WTC11 (cell line): ENCODE measurements around the gene MBIP. TPM values are rescaled to one million over a fixed set of nuclear protein-coding genes. Genes with fewer than 3 reads are reported as not detected.

ENCODE experiments used
- ATAC-seq: fragments of 200-7000 bp; cut with Tn5 transposase; 2 replicates; pipeline ENCODE4 v1.10.0; 2021; ENCODE audit warnings: mild to moderate bottlenecking, moderate library complexity
- CTCF ChIA-PET: fragments of 300-600 bp; sonication (Branson Sonifier 250); formaldehyde crosslinking; loops from one replicate; lab custom pipeline; 2021; ENCODE audit warnings: antibody characterized with exemption; lab: Charles Lee
- POLR2A ChIA-PET: fragments of 350-600 bp; sonication (Branson Sonifier 250); formaldehyde crosslinking; loops from one replicate; lab custom pipeline; 2021; ENCODE audit warnings: antibody characterized with exemption; lab: Charles Lee
- DNase-seq: peaks from one replicate; pipeline ENCODE4 v3.0.0; 2021; ENCODE audit warnings: low spot score
- H3K27ac Mint-ChIP-seq: 2 replicates; pipeline ENCODE4 v1.8.0; 2021; ENCODE audit warnings: mixed read lengths
- H3K27me3 Mint-ChIP-seq: 2 replicates; pipeline ENCODE4 v1.8.0; 2021; ENCODE audit warnings: low read depth, mild to moderate bottlenecking, moderate library complexity, mixed read lengths
- H3K36me3 Mint-ChIP-seq: 2 replicates; pipeline ENCODE4 v1.8.0; 2021; ENCODE audit warnings: mixed read lengths
- H3K4me1 Mint-ChIP-seq: 2 replicates; pipeline ENCODE4 v1.8.0; 2022; ENCODE audit warnings: mixed read lengths
- H3K4me3 Mint-ChIP-seq: 2 replicates; pipeline ENCODE4 v1.8.0; 2021; ENCODE audit warnings: mild to moderate bottlenecking, moderate library complexity, mixed read lengths
- H3K9me3 Mint-ChIP-seq: 2 replicates; pipeline ENCODE4 v1.8.0; 2021; ENCODE audit warnings: mixed read lengths
- EMX1 ChIP-seq: fragments of 250-450 bp; sonication (Bioruptor Pico); IDR thresholded peaks from 2 replicates; pipeline ENCODE4 v1.8.0; 2021; ENCODE audit warnings: mild to moderate bottlenecking
- FOXK1 ChIP-seq: sonication (generic); formaldehyde crosslinking; IDR thresholded peaks from 2 replicates; pipeline ENCODE4 v1.8.0; 2022; ENCODE audit warnings: mild to moderate bottlenecking, moderate library complexity, missing genetic modification reagents
- FOXP1 ChIP-seq: sonication (generic); formaldehyde crosslinking; IDR thresholded peaks from 2 replicates; pipeline ENCODE4 v1.8.0; 2022; ENCODE audit warnings: missing genetic modification reagents, mild to moderate bottlenecking, moderate library complexity, borderline replicate concordance
- GABPB1 ChIP-seq: sonication (generic); formaldehyde crosslinking; IDR thresholded peaks from 2 replicates; pipeline ENCODE4 v1.8.1; 2023; ENCODE audit warnings: mild to moderate bottlenecking, missing genetic modification reagents
- GTF2I ChIP-seq: fragments of 250-450 bp; sonication (Bioruptor Pico); conservative IDR thresholded peaks from 2 replicates; pipeline ENCODE4 v1.4.0; 2021; ENCODE audit warnings: mild to moderate bottlenecking
- NFATC4 ChIP-seq: fragments of 250-450 bp; sonication (Bioruptor Pico); IDR thresholded peaks from 2 replicates; pipeline ENCODE4 v1.9.0; 2021; ENCODE audit warnings: mild to moderate bottlenecking
- NR1H2 ChIP-seq: sonication (generic); formaldehyde crosslinking; IDR thresholded peaks from 2 replicates; pipeline ENCODE4 v1.9.0; 2021; ENCODE audit warnings: mild to moderate bottlenecking, moderate library complexity, missing genetic modification reagents
- RORB ChIP-seq: fragments of 250-450 bp; sonication (Bioruptor Pico); IDR thresholded peaks from 2 replicates; pipeline ENCODE4 v1.9.0; 2021; ENCODE audit warnings: mild to moderate bottlenecking
- SP1 ChIP-seq: sonication (generic); formaldehyde crosslinking; conservative IDR thresholded peaks from 2 replicates; pipeline ENCODE4 v1.8.1; 2022; ENCODE audit warnings: missing genetic modification reagents
- TEAD4 ChIP-seq: sonication (generic); formaldehyde crosslinking; IDR thresholded peaks from 2 replicates; pipeline ENCODE4 v1.8.0; 2022; ENCODE audit warnings: mild to moderate bottlenecking, missing genetic modification reagents
- ZBTB21 ChIP-seq: sonication (generic); formaldehyde crosslinking; IDR thresholded peaks from 2 replicates; pipeline ENCODE4 v1.8.1; 2023; ENCODE audit warnings: mild to moderate bottlenecking, missing genetic modification reagents, borderline replicate concordance
- ZNF138 ChIP-seq: sonication (generic); formaldehyde crosslinking; conservative IDR thresholded peaks from 2 replicates; pipeline ENCODE4 v1.8.1; 2022; ENCODE audit warnings: mild to moderate bottlenecking, moderate library complexity, missing genetic modification reagents
- ZNF232 ChIP-seq: sonication (generic); formaldehyde crosslinking; IDR thresholded peaks from 2 replicates; pipeline ENCODE4 v1.8.0; 2022; ENCODE audit warnings: mild to moderate bottlenecking, missing genetic modification reagents
- ZNF263 ChIP-seq: sonication (generic); formaldehyde crosslinking; IDR thresholded peaks from 2 replicates; pipeline ENCODE4 v1.8.1; 2022; ENCODE audit warnings: low read depth, mild to moderate bottlenecking, moderate library complexity, missing genetic modification reagents
- total RNA-seq: library from RNA; stranded (reverse); gene quantifications from 3 replicates; pipeline ENCODE4 v1.2.3, GENCODE V29; 2021
- TF ChIP-seq, protein P1 (sequence below): fragments of 250-450 bp; sonication (Bioruptor Pico); conservative IDR thresholded peaks from 2 replicates; pipeline ENCODE4 v1.9.0; 2021; ENCODE audit warnings: mild to moderate bottlenecking
- TF ChIP-seq, protein P2 (sequence below): sonication (generic); formaldehyde crosslinking; IDR thresholded peaks from 2 replicates; pipeline ENCODE4 v1.8.0; 2022; ENCODE audit warnings: missing genetic modification reagents
- TF ChIP-seq, protein P3 (sequence below): fragments of 200-600 bp; IDR thresholded peaks from 2 replicates; pipeline ENCODE4 v1.8.0; 2022; ENCODE audit warnings: antibody characterized with exemption
- TF ChIP-seq, protein P4 (sequence below): sonication (generic); formaldehyde crosslinking; IDR thresholded peaks from 2 replicates; pipeline ENCODE4 v1.8.0; 2022; ENCODE audit warnings: mild to moderate bottlenecking, missing genetic modification reagents
- TF ChIP-seq, protein P5 (sequence below): sonication (generic); formaldehyde crosslinking; IDR thresholded peaks from 2 replicates; pipeline ENCODE4 v1.8.1; 2022; ENCODE audit warnings: missing genetic modification reagents, borderline replicate concordance
- TF ChIP-seq, protein P6 (sequence below): sonication (generic); formaldehyde crosslinking; IDR thresholded peaks from 2 replicates; pipeline ENCODE4 v1.8.1; 2023; ENCODE audit warnings: mild to moderate bottlenecking, missing genetic modification reagents, moderate library complexity

The MBIP gene
- total RNA-seq, 1 experiment from 2014 or later, result 18.4 TPM

DNA sequence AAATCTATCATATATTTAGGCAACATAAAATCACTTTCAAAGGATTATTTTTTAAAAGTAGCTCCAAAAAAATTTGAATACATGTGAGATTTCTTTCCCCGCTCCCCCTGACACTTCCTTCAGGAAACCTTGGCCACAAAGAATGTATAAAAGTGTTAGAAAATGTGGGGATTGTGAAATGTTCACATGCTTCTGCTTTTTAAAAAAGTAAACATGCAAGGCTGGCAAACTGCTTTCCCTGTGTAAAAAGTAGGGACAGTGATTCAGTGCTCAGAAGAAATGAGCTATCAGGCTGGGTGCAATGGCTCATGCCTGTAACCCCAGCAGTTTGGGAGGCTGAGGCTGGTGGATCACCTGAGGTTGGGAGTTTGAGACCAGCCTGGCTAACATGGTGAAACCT is 26.6 kb downstream of the MBIP start:
- no peak for DNase-seq
- CTCF ChIA-PET, result interaction anchor here (0.7 to 1.3 kb wide), 3 partner anchors 80 to 224 kb away, joined by 3 to 6 read pairs (median 4); no protein-coding TSS in a partner anchor
- Mint-ChIP-seq H3K9me3 (no peaks in the 10 kb centered on the region), H3K27me3 (no peaks in the 10 kb centered on the region), H3K4me3 (no peak overlapping the region), H3K4me1 (peaks cover 20% of the 10 kb centered on the region), H3K27ac (no peak overlapping the region), H3K36me3 (peaks cover 21% of the 10 kb centered on the region)
- POLR2A ChIA-PET, result no interaction called here
- ATAC-seq, result no peak
- no peak for TF ChIP-seq ZNF138
- TF ChIP-seq ZNF263 (CRISPR knock-in tag), result no peak
- TF ChIP-seq EMX1 (CRISPR knock-in tag), result no peak
- no peak for TF ChIP-seq ZBTB21 (CRISPR knock-in tag)
- no peak for TF ChIP-seq NR1H2
- no peak for TF ChIP-seq RORB
- no peak for TF ChIP-seq SP1
- no peak for TF ChIP-seq FOXP1
- TF ChIP-seq, protein P1, sequence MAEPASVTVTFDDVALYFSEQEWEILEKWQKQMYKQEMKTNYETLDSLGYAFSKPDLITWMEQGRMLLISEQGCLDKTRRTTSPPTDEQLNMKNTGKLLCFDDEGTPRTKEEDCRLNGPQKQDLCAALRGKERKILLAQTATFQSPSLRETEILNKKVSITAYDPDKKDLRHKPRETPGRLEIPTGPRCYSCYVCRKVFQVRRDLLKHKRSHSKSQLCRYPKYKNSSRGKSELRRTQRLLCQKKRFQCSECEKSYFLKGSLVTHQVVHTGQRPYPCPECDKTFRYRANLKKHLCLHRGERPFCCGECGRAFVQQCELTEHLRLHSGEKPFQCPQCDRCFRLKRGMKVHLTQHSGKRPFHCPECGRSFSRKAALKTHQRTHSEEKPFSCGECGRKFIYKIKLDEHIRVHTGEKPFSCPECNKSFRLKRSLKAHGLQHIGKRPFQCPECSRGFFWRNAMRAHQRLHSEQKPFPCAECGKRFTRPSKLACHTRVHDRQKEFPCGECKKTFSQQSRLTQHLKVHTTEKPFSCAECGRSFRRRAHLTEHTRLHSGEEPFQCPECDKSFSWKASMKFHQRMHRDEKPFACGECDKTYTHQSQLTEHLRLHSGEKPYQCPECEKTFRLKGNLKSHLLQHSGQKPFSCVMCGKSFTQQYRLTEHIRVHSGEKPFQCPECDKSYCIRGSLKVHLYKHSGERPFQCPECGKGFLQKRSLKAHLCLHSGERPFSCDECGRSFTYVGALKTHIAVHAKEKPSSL (CRISPR knock-in tag), result no peak
- TF ChIP-seq GTF2I (CRISPR knock-in tag), result no peak

DNA sequence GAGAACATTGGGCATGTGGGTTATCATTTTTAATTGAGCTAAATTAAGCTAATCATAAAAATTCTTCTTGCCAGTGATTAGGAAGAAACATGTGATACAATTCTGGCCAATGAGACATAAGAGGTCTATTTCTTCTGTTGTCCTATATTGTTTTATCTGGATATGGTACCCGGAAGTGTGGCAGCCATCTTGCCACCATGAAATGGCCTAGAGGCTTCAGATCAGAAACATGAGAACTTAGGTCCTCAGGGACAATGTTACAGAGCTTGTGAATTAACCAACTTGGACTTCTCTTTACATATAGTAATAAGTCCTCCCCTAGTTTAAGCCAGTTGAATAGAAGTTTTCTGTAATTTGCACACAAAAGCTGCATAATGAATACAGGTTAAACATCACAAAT is 30.5 kb downstream of the MBIP start:
- no peaks in the 10 kb centered on the region for H3K9me3 Mint-ChIP-seq
- H3K4me3 Mint-ChIP-seq, result no peak overlapping the region
- H3K4me1 Mint-ChIP-seq, result peaks cover 7% of the 10 kb centered on the region
- H3K27me3 Mint-ChIP-seq, result no peaks in the 10 kb centered on the region
- ChIA-PET POLR2A (interaction anchor here (0.6 kb wide), 1 partner anchor 23 kb away, joined by 4 read pairs; no protein-coding TSS in a partner anchor), CTCF (no interaction called here)
- TF ChIP-seq, protein P2, sequence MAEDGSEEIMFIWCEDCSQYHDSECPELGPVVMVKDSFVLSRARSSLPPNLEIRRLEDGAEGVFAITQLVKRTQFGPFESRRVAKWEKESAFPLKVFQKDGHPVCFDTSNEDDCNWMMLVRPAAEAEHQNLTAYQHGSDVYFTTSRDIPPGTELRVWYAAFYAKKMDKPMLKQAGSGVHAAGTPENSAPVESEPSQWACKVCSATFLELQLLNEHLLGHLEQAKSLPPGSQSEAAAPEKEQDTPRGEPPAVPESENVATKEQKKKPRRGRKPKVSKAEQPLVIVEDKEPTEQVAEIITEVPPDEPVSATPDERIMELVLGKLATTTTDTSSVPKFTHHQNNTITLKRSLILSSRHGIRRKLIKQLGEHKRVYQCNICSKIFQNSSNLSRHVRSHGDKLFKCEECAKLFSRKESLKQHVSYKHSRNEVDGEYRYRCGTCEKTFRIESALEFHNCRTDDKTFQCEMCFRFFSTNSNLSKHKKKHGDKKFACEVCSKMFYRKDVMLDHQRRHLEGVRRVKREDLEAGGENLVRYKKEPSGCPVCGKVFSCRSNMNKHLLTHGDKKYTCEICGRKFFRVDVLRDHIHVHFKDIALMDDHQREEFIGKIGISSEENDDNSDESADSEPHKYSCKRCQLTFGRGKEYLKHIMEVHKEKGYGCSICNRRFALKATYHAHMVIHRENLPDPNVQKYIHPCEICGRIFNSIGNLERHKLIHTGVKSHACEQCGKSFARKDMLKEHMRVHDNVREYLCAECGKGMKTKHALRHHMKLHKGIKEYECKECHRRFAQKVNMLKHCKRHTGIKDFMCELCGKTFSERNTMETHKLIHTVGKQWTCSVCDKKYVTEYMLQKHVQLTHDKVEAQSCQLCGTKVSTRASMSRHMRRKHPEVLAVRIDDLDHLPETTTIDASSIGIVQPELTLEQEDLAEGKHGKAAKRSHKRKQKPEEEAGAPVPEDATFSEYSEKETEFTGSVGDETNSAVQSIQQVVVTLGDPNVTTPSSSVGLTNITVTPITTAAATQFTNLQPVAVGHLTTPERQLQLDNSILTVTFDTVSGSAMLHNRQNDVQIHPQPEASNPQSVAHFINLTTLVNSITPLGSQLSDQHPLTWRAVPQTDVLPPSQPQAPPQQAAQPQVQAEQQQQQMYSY, result no peak
- no peaks in the 10 kb centered on the region for H3K36me3 Mint-ChIP-seq
- ATAC-seq (no peak), DNase-seq (no peak)
- no peak overlapping the region for H3K27ac Mint-ChIP-seq

DNA sequence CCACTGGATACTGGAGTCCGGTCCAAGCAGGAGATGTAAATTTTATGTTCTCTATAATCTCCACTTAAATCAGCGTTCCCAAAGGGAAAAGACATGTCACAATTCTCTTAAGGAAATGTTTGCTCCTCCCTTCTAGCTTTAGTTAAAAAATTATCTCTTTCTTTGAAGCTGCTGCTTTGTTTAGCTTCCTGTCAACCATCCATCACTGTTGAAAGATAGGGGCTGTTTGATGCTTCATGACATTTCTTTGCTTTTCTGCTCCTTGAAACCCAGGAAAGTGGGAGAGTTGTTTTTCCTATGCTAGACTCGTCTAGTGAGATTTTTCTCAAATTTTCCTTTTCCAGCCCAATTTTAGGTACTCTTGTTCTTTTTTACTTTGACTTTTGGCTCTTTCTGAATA is 31.9 kb downstream of the MBIP start:
- Mint-ChIP-seq H3K4me3 (no peak overlapping the region), H3K36me3 (no peaks in the 10 kb centered on the region), H3K4me1 (peaks cover 19% of the 10 kb centered on the region), H3K27me3 (no peaks in the 10 kb centered on the region), H3K27ac (no peak overlapping the region), H3K9me3 (no peaks in the 10 kb centered on the region)
- CTCF ChIA-PET, result interaction anchor here (0.8 kb wide), 1 partner anchor 8 kb away, joined by 4 read pairs; no protein-coding TSS in a partner anchor
- POLR2A ChIA-PET, result no interaction called here
- no peak for DNase-seq
- no peak for ATAC-seq
- TF ChIP-seq NFATC4 (CRISPR knock-in tag), result no peak
- TF ChIP-seq, protein P3, sequence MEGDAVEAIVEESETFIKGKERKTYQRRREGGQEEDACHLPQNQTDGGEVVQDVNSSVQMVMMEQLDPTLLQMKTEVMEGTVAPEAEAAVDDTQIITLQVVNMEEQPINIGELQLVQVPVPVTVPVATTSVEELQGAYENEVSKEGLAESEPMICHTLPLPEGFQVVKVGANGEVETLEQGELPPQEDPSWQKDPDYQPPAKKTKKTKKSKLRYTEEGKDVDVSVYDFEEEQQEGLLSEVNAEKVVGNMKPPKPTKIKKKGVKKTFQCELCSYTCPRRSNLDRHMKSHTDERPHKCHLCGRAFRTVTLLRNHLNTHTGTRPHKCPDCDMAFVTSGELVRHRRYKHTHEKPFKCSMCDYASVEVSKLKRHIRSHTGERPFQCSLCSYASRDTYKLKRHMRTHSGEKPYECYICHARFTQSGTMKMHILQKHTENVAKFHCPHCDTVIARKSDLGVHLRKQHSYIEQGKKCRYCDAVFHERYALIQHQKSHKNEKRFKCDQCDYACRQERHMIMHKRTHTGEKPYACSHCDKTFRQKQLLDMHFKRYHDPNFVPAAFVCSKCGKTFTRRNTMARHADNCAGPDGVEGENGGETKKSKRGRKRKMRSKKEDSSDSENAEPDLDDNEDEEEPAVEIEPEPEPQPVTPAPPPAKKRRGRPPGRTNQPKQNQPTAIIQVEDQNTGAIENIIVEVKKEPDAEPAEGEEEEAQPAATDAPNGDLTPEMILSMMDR, result no peak
- no peak for TF ChIP-seq TEAD4 (CRISPR knock-in tag)
- TF ChIP-seq, protein P4, sequence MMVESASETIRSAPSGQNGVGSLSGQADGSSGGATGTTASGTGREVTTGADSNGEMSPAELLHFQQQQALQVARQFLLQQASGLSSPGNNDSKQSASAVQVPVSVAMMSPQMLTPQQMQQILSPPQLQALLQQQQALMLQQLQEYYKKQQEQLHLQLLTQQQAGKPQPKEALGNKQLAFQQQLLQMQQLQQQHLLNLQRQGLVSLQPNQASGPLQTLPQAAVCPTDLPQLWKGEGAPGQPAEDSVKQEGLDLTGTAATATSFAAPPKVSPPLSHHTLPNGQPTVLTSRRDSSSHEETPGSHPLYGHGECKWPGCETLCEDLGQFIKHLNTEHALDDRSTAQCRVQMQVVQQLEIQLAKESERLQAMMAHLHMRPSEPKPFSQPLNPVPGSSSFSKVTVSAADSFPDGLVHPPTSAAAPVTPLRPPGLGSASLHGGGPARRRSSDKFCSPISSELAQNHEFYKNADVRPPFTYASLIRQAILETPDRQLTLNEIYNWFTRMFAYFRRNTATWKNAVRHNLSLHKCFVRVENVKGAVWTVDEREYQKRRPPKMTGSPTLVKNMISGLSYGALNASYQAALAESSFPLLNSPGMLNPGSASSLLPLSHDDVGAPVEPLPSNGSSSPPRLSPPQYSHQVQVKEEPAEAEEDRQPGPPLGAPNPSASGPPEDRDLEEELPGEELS (CRISPR knock-in tag), result no peak
- TF ChIP-seq ZNF232, result no peak
- TF ChIP-seq FOXK1, result no peak
- TF ChIP-seq, protein P5, sequence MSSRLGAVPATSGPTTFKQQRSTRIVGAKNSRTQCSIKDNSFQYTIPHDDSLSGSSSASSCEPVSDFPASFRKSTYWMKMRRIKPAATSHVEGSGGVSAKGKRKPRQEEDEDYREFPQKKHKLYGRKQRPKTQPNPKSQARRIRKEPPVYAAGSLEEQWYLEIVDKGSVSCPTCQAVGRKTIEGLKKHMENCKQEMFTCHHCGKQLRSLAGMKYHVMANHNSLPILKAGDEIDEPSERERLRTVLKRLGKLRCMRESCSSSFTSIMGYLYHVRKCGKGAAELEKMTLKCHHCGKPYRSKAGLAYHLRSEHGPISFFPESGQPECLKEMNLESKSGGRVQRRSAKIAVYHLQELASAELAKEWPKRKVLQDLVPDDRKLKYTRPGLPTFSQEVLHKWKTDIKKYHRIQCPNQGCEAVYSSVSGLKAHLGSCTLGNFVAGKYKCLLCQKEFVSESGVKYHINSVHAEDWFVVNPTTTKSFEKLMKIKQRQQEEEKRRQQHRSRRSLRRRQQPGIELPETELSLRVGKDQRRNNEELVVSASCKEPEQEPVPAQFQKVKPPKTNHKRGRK (CRISPR knock-in tag), result no peak
- TF ChIP-seq, protein P6, sequence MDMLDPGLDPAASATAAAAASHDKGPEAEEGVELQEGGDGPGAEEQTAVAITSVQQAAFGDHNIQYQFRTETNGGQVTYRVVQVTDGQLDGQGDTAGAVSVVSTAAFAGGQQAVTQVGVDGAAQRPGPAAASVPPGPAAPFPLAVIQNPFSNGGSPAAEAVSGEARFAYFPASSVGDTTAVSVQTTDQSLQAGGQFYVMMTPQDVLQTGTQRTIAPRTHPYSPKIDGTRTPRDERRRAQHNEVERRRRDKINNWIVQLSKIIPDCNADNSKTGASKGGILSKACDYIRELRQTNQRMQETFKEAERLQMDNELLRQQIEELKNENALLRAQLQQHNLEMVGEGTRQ (CRISPR knock-in tag), result no peak
- no peak for TF ChIP-seq GABPB1 (CRISPR knock-in tag)
